ENCODE measurements around the gene CSRP3.

The CSRP3 gene

GRCh38 chr11:19191530-19192169, 10.1 kb downstream of the CSRP3 start:
- Histone ChIP-seq H3K4me1 (ENCODE audit: insufficient read depth, low read length, poor library complexity, severe bottlenecking) (peaks cover 3% of the 10 kb centered on the region), H3F3A (ENCODE audit: low read depth) (no peaks in the 10 kb centered on the region), H3K36me3 (ENCODE audit: insufficient read depth, low read length) (no peaks in the 10 kb centered on the region), H3K4me3 (ENCODE audit: low read length, poor library complexity, severe bottlenecking) (no peak overlapping the region), H4K20me1 (ENCODE audit: insufficient read depth, low read length, poor library complexity, severe bottlenecking) (no peaks in the 10 kb centered on the region), H3K4me2 (ENCODE audit: low read depth, low read length, poor library complexity, severe bottlenecking) (no peak overlapping the region), H3K27me3 (ENCODE audit: insufficient read depth, low read length, poor library complexity, severe bottlenecking) (no peaks in the 10 kb centered on the region), H3K9me3 (ENCODE audit: insufficient read depth, low read depth, low read length) (no peaks in the 10 kb centered on the region), H3K79me2 (ENCODE audit: insufficient read depth, low read length) (no peaks in the 10 kb centered on the region), H3K9me2 (replicated peaks; ENCODE audit: low read depth, low read length) (no peaks in the 10 kb centered on the region), H2AFZ (ENCODE audit: low read length) (no peak overlapping the region), H3K9ac (ENCODE audit: low read depth, low read length, poor library complexity, severe bottlenecking) (no peak overlapping the region)
- TF ChIP-seq EZH2phosphoT487 (IDR thresholded peaks at IDR 0.05; ENCODE audit: borderline replicate concordance) (no peak), CTCF (conservative IDR thresholded peaks at IDR 0.05; ENCODE audit: low read length) (no peak)

GRCh38 chr11:19187833-19188258, 13.9 kb downstream of the CSRP3 start:
- no peak overlapping the region for H3K4me3 ChIP-seq (ENCODE audit: low read length, poor library complexity, severe bottlenecking)
- no peaks in the 10 kb centered on the region for H3K79me2 ChIP-seq (ENCODE audit: insufficient read depth, low read length)
- H2AFZ ChIP-seq (ENCODE audit: low read length): no peak overlapping the region
- H3K9me3 ChIP-seq (ENCODE audit: insufficient read depth, low read depth, low read length): no peaks in the 10 kb centered on the region
- H3K9ac ChIP-seq (ENCODE audit: low read depth, low read length, poor library complexity, severe bottlenecking): no peak overlapping the region
- no peaks in the 10 kb centered on the region for H3K4me1 ChIP-seq (ENCODE audit: insufficient read depth, low read length, poor library complexity, severe bottlenecking)
- no peaks in the 10 kb centered on the region for H3K9me2 ChIP-seq (replicated peaks; ENCODE audit: low read depth, low read length)
- no peaks in the 10 kb centered on the region for H4K20me1 ChIP-seq (ENCODE audit: insufficient read depth, low read length, poor library complexity, severe bottlenecking)
- H3K27me3 ChIP-seq (ENCODE audit: insufficient read depth, low read length, poor library complexity, severe bottlenecking): no peaks in the 10 kb centered on the region
- no peak overlapping the region for H3K4me2 ChIP-seq (ENCODE audit: low read depth, low read length, poor library complexity, severe bottlenecking)
- no peak for TF ChIP-seq EZH2phosphoT487 (IDR thresholded peaks at IDR 0.05; ENCODE audit: borderline replicate concordance)
- TF ChIP-seq CTCF (conservative IDR thresholded peaks at IDR 0.05; ENCODE audit: low read length): no peak
- no peaks in the 10 kb centered on the region for H3K36me3 ChIP-seq (ENCODE audit: insufficient read depth, low read length)
- H3F3A ChIP-seq (ENCODE audit: low read depth): no peaks in the 10 kb centered on the region

GRCh38 chr11:19187114-19187832, 14.5 kb downstream of the CSRP3 start:
- no peaks in the 10 kb centered on the region for H3K27me3 ChIP-seq (ENCODE audit: insufficient read depth, low read length, poor library complexity, severe bottlenecking)
- H4K20me1 ChIP-seq (ENCODE audit: insufficient read depth, low read length, poor library complexity, severe bottlenecking): no peaks in the 10 kb centered on the region
- peaks cover 3% of the 10 kb centered on the region for H3K4me1 ChIP-seq (ENCODE audit: insufficient read depth, low read length, poor library complexity, severe bottlenecking)
- H3K36me3 ChIP-seq (ENCODE audit: insufficient read depth, low read length): no peaks in the 10 kb centered on the region
- no peak overlapping the region for H2AFZ ChIP-seq (ENCODE audit: low read length)
- H3K79me2 ChIP-seq (ENCODE audit: insufficient read depth, low read length): no peaks in the 10 kb centered on the region
- H3K9me2 ChIP-seq (replicated peaks; ENCODE audit: low read depth, low read length): no peaks in the 10 kb centered on the region
- no peaks in the 10 kb centered on the region for H3F3A ChIP-seq (ENCODE audit: low read depth)
- TF ChIP-seq CTCF (conservative IDR thresholded peaks at IDR 0.05; ENCODE audit: low read length) (no peak), EZH2phosphoT487 (IDR thresholded peaks at IDR 0.05; ENCODE audit: borderline replicate concordance) (no peak)
- no peak overlapping the region for H3K4me2 ChIP-seq (ENCODE audit: low read depth, low read length, poor library complexity, severe bottlenecking)
- no peaks in the 10 kb centered on the region for H3K9me3 ChIP-seq (ENCODE audit: insufficient read depth, low read depth, low read length)
- no peak overlapping the region for H3K4me3 ChIP-seq (ENCODE audit: low read length, poor library complexity, severe bottlenecking)
- no peak overlapping the region for H3K9ac ChIP-seq (ENCODE audit: low read depth, low read length, poor library complexity, severe bottlenecking)

All from Loucy (cell line).